NCI-H1436 treated with DMSO at 0.1 percent for 48 hours (cell line): ENCODE measurements around the gene TCEAL1.
"Not testable (repeated sequence)": the region's sequence is repeated elsewhere in the genome, so short reads cannot be mapped to it uniquely, and the experiment has no call there.

ENCODE experiments used
- DNase-seq: peaks from one replicate; lab custom pipeline; 2025; lab: John Stamatoyannopoulos, UW

TCEAL1 gene, protein sequence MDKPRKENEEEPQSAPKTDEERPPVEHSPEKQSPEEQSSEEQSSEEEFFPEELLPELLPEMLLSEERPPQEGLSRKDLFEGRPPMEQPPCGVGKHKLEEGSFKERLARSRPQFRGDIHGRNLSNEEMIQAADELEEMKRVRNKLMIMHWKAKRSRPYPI

GRCh38 chrX:103628386-103629317, at the start of gene TCEAL1:
Gene TCEAL1 (plus strand): TSS chrX:103628975. CDS start chrX:103629917, 942 bp downstream.
- peak; percentile 3 for DNase-seq

- peak; percentile 3 for DNase-seq
These were observed 44.2 kb upstream of the TCEAL1 start for GRCh38 chrX:103584596-103584995.

GRCh38 chrX:103585411-103586313, 43.1 kb upstream of the TCEAL1 start, which contains the start of gene TCEAL4:
Gene TCEAL4 (plus strand): TSS chrX:103585515. CDS start chrX:103586676, 1,161 bp downstream.
- peak; percentile 3 for DNase-seq

DNA sequence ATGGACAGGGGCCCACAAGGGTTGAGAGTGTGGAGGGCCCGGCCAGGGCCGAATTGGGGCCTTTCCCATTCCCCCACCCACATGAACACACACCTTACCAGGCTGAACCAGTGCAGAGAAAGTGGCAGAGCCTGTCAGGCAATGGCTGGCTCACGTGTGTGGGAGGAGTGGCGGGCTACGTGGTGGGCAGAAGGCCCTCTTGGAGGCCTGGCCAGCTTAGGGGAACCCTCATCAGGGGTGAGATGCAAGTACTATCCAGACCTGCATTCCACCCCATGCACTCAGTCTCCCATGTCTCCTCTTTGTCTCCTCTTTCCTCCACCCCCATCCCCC, 42.5 kb upstream of the TCEAL1 start:
- DNase-seq: no peak

- no peak for DNase-seq
These were observed 42.1 kb upstream of the TCEAL1 start for GRCh38 chrX:103586659-103587058.

GRCh38 chrX:103592295-103592694, 36.5 kb upstream of the TCEAL1 start:
- not testable (repeated sequence) for DNase-seq

GRCh38 chrX:103595202-103595601, 33.6 kb upstream of the TCEAL1 start:
- not testable (repeated sequence) for DNase-seq

DNA sequence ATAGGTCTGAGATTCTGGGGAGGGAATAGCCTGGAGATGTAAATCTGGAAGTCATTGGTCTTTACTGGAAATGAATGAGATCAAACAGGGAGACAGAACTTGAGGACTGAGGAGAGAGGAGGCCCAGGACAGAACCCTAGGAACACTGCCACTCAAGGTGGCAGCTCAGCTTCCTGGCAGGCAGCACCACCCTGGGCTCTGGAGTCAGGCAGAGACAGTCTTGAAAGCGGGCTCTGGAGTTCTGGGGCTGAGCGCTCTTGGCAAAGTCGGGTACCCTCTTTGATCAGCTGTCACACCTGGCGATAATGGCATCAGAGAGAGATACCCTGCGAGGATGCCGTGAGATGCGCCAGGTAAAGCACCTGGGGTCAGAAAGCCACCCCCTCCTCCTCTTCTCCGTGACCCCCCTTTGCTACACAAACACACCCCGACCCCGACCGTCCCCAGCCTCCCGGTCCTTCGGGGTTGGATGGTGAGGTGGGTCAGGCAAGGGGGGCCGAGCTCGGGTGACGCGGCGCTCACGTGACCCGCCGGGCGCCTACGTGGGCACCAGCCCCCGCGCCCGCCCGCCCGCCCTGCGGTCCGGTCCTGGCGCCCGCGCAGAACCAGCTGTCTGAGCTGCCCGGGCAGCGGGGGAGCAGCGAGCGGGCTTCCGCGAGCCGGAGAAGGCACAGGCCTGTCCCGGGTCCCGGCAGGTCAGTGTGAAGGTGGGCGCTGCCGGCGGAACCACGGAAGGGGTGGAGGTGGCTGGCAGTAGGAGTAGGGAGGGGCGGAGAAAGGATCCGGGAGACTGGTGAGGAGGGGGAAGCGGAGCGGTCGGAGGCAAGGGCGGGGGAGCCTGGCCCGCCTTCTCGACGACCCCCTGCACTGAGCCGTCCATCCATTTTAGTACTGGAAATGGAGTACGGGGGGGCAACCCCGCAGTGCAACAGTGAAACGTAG, 21.1 kb upstream of the TCEAL1 start, which contains the start of gene TCEAL3:
Gene TCEAL3 (plus strand): TSS at position 600 of the 942 bp plus-strand sequence. CDS start 1,102 bp downstream, outside the sequence.
- no peak for DNase-seq

DNA sequence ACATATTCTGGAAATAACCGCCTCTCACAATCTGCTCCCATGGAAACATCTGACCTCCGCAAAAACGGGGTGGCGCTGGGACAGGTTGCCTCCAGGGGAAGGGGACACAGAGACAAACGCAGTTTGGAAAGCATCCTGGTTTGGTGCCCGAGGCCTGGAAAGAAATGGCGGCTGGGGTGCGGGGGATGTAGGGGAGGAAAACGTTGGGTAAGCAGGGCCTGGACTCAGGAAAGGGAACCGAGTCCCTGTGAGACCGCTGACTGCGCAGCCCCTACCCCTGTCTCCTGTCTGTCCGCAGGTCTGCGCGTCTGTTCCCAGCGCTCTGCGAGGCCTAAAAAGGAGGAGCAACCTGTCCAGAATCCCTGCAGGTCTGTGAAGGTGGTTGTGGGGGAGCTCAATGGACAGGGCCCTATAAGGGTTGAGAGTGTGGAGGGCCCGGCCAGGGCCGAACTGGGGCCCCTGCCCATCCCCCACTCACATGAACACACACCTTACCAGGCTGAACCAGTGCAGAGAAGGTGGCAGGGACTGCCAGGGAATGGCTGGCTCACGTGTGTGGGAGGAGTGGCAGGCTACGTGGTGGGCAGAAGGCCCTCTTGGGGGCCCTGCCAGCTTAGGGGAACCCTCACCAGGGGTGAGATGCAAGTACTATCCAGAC, 20.3 kb upstream of the TCEAL1 start:
- no peak for DNase-seq

GRCh38 chrX:103610282-103610681, 18.5 kb upstream of the TCEAL1 start:
- DNase-seq: no peak

DNA sequence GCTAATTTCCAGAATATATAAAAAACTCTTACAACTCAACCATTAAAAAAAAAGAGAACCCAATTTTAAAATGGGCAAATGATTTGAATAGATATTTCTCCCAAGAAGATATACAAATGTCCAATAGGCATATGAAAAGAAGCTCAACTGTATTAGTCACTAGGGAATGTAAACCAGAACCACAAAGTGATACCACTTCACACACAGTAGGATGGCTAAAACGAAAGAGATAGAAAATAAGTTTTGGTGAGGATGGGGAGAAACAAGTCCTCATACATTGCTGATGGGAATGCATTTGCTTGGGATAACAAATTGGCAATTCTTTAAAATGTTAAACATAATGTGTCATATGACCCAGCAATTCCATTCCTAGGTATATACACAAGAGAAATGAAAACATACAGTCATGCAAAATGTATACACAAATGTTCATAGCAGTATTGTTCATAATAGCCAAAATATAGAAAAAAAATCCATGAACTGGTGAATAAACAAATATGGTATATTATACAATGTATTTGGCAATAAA, 15.3 kb upstream of the TCEAL1 start:
- DNase-seq: no peak

- DNase-seq: no peak
These were observed 13.8 kb upstream of the TCEAL1 start for GRCh38 chrX:103614999-103615398.

DNA sequence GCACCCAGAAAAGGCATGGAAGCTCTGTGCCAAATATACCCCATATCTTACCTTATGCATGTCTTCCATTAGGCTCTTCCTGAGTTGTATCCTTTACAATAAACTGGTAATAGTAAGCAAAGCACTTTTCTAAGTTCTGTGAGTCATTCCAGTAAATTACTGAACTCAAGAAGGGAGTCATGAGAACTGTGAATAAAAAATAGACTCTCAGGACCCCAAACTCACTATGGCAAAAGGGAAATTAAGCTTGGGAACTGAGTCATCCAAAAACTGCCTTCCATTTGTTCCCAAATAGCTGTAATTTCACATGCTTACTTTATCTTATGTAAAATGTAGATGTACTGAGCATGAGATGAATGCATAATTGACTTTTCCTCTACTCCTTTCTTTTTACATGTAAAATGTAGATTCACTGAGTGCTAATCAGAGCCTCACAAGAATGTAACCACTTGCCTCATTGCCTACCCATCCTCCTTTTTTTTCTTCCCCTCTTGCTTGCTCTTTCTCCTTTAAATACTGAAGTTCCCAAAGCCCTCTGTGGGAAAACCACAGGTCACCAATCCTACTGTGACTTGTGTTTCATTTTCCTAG, 12.9 kb upstream of the TCEAL1 start:
- no peak for DNase-seq

GRCh38 chrX:103616676-103617186, 12.0 kb upstream of the TCEAL1 start:
- DNase-seq: no peak

DNA sequence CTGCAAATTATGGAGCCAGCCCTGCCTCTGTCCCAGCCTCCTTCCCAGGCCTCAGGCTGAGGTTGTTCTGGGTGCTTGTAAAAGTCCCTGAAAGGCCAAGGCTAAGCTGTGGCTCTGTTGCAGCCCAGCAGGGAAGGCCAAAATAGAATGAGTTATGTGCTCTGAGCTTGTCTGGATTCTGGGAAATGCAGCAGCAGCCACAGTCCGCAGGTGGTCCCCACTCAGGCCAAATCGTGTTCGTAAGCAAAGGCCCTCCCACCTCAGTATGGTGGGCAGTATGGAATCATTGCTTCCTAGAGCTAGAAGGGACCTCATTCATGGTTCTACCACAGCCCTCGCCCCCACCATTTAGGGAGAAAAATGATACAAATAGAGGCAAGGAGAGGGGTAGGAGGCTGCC, 4.7 kb upstream of the TCEAL1 start:
- DNase-seq: no peak

DNA sequence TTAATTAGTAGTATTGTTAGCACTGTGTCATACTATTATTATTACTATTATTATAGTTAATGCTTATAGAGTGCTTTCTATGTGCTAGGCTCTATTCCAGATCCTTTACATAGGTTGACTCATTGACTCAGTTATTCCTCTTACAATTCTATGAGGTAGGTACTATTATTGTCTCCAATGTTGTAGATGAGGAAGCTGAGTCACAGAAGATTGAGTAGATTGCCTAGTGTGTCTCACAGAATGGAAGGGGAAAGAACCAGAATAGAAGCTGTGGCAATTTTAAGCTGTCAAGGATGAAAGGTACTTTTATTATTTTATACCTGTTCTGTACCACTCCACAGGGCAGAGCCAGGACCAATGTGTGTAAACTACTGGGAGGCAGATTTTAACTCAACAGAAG, 1.9 kb upstream of the TCEAL1 start:
- no peak for DNase-seq

DNA sequence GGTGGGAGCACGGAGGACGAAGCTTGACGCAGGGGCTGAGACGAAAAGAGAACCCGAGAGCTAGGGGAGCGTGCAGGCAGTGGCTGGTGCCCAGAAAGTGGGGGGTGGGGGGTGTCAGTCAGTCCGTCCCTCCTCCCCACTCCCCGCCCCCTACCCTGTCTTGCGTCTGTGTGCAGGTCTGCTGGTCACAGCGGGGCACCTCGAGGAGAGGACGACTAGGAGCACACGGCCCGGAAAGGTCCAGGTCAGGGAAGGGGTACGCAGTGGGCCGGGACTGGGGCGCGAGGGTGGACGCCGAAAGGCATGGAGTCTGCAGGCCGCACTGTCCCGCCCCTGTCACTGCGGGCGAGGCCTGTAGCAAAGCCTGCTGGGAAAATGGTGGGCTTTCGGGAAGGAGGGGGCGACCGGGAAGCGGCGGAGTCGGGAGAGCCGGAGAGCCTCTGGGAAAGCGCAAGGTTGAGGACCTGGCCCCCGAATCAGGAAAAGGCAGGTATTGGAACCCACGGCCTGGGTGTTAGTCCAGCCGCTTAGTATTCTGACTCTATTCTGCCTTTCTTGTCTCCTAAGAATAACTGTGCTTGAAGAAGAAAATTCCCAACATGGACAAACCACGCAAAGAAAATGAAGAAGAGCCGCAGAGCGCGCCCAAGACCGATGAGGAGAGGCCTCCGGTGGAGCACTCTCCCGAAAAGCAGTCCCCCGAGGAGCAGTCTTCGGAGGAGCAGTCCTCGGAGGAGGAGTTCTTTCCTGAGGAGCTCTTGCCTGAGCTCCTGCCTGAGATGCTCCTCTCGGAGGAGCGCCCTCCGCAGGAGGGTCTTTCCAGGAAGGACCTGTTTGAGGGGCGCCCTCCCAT, 769 bp downstream of the TCEAL1 start:
- DNase-seq: peak; percentile 12

- DNase-seq: no peak
These were observed 1.4 kb downstream of the TCEAL1 start for GRCh38 chrX:103630171-103630511.

- no peak for DNase-seq
These were observed 2.4 kb downstream of the TCEAL1 start for GRCh38 chrX:103631145-103631544.
